ENCODE measurements around the gene IL17RC. TPM values are rescaled to one million over a fixed set of nuclear protein-coding genes. Genes with fewer than 3 reads are reported as not detected.

Gene IL17RC
- total RNA-seq, 1 experiment from 2014 or later, result 6.8 TPM

- peaks cover 9% of the 10 kb centered on the region for H3K27me3 Mint-ChIP-seq (ENCODE audit: low read depth)
Observed at GRCh38 chr3:9909221-9910013, 7.5 kb upstream of the IL17RC start.

More at GRCh38 chr3:9909221-9910013, 7.5 kb upstream of the IL17RC start:
- Histone ChIP-seq H3K27me3 (ENCODE audit: insufficient read depth, low read length) (no peaks in the 10 kb centered on the region), H2BK120ac (ENCODE audit: low read depth, low read length, poor library complexity, severe bottlenecking) (no peak overlapping the region), H3K56ac (ENCODE audit: insufficient read length, low read depth, low read length) (no peak overlapping the region), H4K5ac (ENCODE audit: insufficient read length, low read depth, low read length) (no peak overlapping the region), H3K14ac (ENCODE audit: insufficient read depth, low read length) (no peak overlapping the region), H4K8ac (replicated peaks; ENCODE audit: insufficient read length, low read depth, low read length) (no peak overlapping the region), H3K18ac (ENCODE audit: insufficient read length, low read depth, low read length) (no peak overlapping the region), H3K23ac (ENCODE audit: insufficient read length, low read depth, low read length) (no peak overlapping the region), H3K9ac (ENCODE audit: extremely low read depth, insufficient read length, low read length) (no peak overlapping the region), H3K79me1 (ENCODE audit: insufficient read depth, low read depth, low read length, poor library complexity, severe bottlenecking) (no peaks in the 10 kb centered on the region), H2BK20ac (ENCODE audit: low read depth, low read length, poor library complexity, severe bottlenecking) (no peak overlapping the region), H2BK12ac (ENCODE audit: insufficient read length, low read depth, low read length) (no peak overlapping the region), H3K79me2 (ENCODE audit: insufficient read depth, low read length) (no peaks in the 10 kb centered on the region), H2BK15ac (ENCODE audit: low read depth, low read length) (no peak overlapping the region), H3K4ac (ENCODE audit: low read depth, low read length) (no peak overlapping the region), H2BK5ac (ENCODE audit: insufficient read length, low read length) (no peak overlapping the region), H2AK5ac (ENCODE audit: insufficient read length, low read length) (no peak overlapping the region), H4K91ac (ENCODE audit: insufficient read length, low read depth, low read length) (no peak overlapping the region), H4K20me1 (ENCODE audit: control insufficient read depth, insufficient read depth, insufficient read length) (no peaks in the 10 kb centered on the region), H3K4me1 (ENCODE audit: insufficient read depth, low read length) (no peaks in the 10 kb centered on the region), H3K4me2 (ENCODE audit: insufficient read depth, insufficient read length, low read length) (no peak overlapping the region), H2AFZ (ENCODE audit: low read length) (no peak overlapping the region), H3T11ph (ENCODE audit: low read length) (no peak overlapping the region), H3K27ac (ENCODE audit: insufficient read length, low read depth, low read length) (no peak overlapping the region), H3K23me2 (ENCODE audit: insufficient read length, low read depth, low read length, poor library complexity, severe bottlenecking) (no peaks in the 10 kb centered on the region), H3K9me3 (ENCODE audit: control insufficient read depth, low read depth, low read length) (no peaks in the 10 kb centered on the region)
- no peak for TF ChIP-seq CTCF (conservative IDR thresholded peaks at IDR 0.05)
- no peaks in the 10 kb centered on the region; a peak in 2 of 5 replicates for H3K9me3 Mint-ChIP-seq
- no CpG with 5 or more reads among the region's 7 CpGs for WGBS (ENCODE audit: extremely low coverage, insufficient read length, low lambda C conversion rate)
- DNase-seq, result no peak
- peaks cover 0 to 5% (median 0%) of the 10 kb centered on the region in 3 experiments; a peak in 1 of 7 replicates for H3K36me3 Mint-ChIP-seq (ENCODE audit: insufficient read depth in 1 of 3, low read depth in 3 of 3)
- no peak overlapping the region for H3K27ac Mint-ChIP-seq
- no peak overlapping the region for H3K4me3 Mint-ChIP-seq
- H3K4me1 Mint-ChIP-seq, result peaks cover 0 to 3% of the 10 kb centered on the region in 2 experiments; a peak in 1 of 4 replicates

Data from H9 (cell line).